ENCODE data around the gene CCDC28A. TPM values are rescaled to one million over a fixed set of nuclear protein-coding genes. Genes with fewer than 3 reads are reported as not detected.

The CCDC28A gene
- total RNA-seq (ENCODE audit: low replicate concordance), result 11.7 and 13.2 TPM in 2 replicates

GRCh38 chr6:138773177-138774091 is at the start of gene CCDC28A:
Gene CCDC28A (plus strand): TSS chr6:138773769. CDS start chr6:138776121, 2,352 bp downstream.

GRCh38 chr6:138795809-138796603 is 22.4 kb downstream of the CCDC28A start, which contains the start of gene ECT2L:
Gene ECT2L (plus strand): TSS chr6:138796087. CDS start chr6:138813275, 17,188 bp downstream.

Other genes with a start within 250 kb of the CCDC28A start
- under 0.01 TPM in 1 of 2 replicates, not detected in the other for gene ECT2L, start 22.3 kb downstream of the CCDC28A start, total RNA-seq (ENCODE audit: low replicate concordance)
- gene REPS1, start 214.5 kb downstream of the CCDC28A start, total RNA-seq (ENCODE audit: low replicate concordance), result 13.7 and 24.0 TPM in 2 replicates